Amniotic stem cell (primary cell): ENCODE results near the gene USP11.

Source experiments
- DNase-seq: peaks from one replicate; lab custom pipeline; 2025; lab: John Stamatoyannopoulos, UW

USP11 gene

GRCh38 chrX:47224896-47225290 lies 7.9 kb upstream of the USP11 start:
- DNase-seq, result no peak

GRCh38 chrX:47226071-47226470 lies 6.7 kb upstream of the USP11 start:
- no peak for DNase-seq

GRCh38 chrX:47226531-47227333 lies 6.1 kb upstream of the USP11 start:
- DNase-seq, result no peak

GRCh38 chrX:47227334-47227583 lies 5.5 kb upstream of the USP11 start:
- DNase-seq, result no peak

GRCh38 chrX:47228550-47229270 lies 4.1 kb upstream of the USP11 start:
- DNase-seq, result no peak

- no peak for DNase-seq
Measured at GRCh38 chrX:47229427-47229826, 3.4 kb upstream of the USP11 start.

- no peak for DNase-seq
Measured at GRCh38 chrX:47230136-47230868, 2.5 kb upstream of the USP11 start.

GRCh38 chrX:47231167-47231566 lies 1.6 kb upstream of the USP11 start:
- no peak for DNase-seq

GRCh38 chrX:47232197-47232802 lies 509 bp upstream of the USP11 start:
- no peak for DNase-seq

GRCh38 chrX:47233333-47234113 lies 714 bp downstream of the USP11 start:
- DNase-seq, result peak; percentile 85

- DNase-seq, result no peak
Measured at GRCh38 chrX:47234583-47234982, 1.8 kb downstream of the USP11 start.

- no peak for DNase-seq
Measured at GRCh38 chrX:47235691-47236103, 2.9 kb downstream of the USP11 start.

GRCh38 chrX:47239199-47239598 lies 6.4 kb downstream of the USP11 start:
- no peak for DNase-seq

GRCh38 chrX:47239898-47240545 lies 7.2 kb downstream of the USP11 start:
- DNase-seq, result no peak

GRCh38 chrX:47240619-47241018 lies 7.8 kb downstream of the USP11 start:
- DNase-seq, result no peak

GRCh38 chrX:47241201-47242011 lies 8.6 kb downstream of the USP11 start:
- DNase-seq, result no peak

GRCh38 chrX:47242321-47242720 lies 9.5 kb downstream of the USP11 start:
- DNase-seq, result no peak

GRCh38 chrX:47243351-47243750 lies 10.5 kb downstream of the USP11 start:
- DNase-seq, result no peak

- no peak for DNase-seq
Measured at GRCh38 chrX:47244676-47245075, 11.9 kb downstream of the USP11 start.

GRCh38 chrX:47245156-47245555 lies 12.3 kb downstream of the USP11 start:
- DNase-seq, result no peak
